AML-193 (cell line): ENCODE results near the gene DRICH1.
"Not testable (repeated sequence)": the region's sequence is repeated elsewhere in the genome, so short reads cannot be mapped to it uniquely, and the experiment has no call there.

ENCODE experiments used
- DNase-seq, 2 experiments: peaks; one replicate each; lab custom pipeline; 2025; lab: John Stamatoyannopoulos, UW

DRICH1 gene

DNA sequence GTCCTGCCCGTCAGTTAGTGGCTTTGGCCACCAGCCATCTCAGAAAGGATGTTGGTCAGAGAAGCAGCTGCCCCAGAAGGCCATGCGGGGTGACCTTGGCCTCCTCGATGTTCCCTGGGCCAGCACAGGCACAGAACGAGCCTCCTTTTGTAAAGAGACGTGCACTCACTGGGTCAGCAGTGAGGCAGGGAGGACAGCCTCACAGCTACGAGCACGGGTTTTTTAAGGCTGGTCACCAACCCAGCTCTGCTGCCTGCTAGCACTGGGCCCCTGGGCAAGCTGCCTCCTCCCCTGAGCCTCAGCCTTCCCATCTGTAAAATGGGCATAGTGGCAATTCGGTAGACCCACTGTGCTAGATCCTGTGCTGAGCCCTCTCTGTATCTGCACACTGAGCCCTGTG, 62.8 kb downstream of the DRICH1 start:
- DNase-seq, result no peak

DNA sequence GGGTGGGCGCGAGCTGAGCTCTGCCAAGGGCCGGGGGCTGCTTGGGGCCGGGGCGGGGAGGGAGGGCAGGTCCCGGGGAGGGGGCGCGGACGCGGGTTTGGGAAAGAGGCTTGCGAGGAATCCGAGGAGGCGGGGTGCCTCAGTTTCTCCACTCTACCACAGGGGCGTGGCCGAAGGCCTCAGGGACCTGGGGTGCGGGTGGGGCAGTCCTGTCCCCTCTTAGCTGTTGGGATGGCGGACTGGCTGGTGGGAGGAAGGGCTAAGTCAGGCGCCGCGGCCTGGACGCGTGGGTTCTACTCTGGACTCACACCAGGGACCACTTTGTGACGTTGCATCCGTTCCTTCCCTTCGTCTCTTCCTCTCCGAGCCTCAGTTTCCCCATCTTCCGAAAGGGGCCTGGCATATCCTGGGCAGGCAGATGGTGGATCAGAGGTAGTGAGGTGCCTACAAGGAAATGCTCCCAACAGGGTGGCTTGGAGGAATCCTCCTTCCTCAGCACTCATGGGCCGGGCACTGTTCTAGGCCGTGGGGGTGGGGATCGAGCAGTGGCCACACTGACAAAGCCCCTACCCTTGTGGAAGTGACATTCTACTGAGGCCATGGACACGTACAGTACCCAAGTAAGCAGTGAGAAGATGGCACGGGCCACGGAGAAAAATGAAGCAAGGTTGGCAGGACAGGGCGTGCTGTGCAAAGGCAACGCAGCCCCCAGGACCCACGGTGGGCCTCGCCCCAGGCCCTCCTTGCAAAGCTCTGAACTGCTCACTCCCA, 65.2 kb downstream of the DRICH1 start:
- no peak for DNase-seq

DNA sequence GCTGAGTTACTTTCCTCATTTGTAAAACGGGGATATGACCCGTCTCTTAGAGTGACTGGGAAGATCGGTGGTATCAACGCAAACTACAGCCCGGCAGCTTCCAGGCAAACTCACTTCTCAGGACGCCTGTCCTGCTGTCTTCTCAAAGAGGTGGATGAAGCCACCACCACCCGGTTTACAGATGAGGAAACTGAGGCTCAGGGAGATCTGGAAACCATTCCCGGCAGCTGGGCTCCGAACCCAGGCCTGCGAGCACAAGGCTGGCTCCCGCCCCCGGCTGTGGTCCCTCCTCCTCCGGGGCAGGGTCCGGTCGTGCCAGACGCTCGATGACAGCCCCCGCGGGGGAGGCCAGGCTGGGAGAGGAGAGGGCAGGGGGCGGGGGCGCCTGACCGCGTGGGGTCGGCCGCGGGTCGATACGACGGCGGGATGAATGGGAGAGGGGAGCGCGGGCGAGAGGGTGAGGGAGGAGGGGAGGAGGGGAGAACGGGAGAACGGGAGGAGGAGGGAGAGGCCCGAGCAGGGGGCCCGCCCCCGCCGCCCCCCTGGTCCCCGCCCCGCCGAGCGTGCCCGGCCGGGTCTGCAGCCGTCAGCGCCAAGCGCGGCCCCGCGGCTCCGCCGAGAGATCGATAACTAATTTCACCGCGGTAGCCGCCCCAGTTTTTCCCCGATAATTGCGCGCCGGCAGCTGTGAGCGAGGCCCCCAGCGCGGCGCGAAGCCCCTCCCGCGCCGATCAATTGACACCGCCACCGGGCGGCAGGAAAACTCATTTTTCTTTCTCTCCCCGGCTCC, 66.0 kb downstream of the DRICH1 start:
- DNase-seq, result no peak

- peak in 1 of 2 experiments; percentile 14 for DNase-seq
Measured at GRCh38 chr22:23565305-23565914, 66.7 kb downstream of the DRICH1 start.

DNA sequence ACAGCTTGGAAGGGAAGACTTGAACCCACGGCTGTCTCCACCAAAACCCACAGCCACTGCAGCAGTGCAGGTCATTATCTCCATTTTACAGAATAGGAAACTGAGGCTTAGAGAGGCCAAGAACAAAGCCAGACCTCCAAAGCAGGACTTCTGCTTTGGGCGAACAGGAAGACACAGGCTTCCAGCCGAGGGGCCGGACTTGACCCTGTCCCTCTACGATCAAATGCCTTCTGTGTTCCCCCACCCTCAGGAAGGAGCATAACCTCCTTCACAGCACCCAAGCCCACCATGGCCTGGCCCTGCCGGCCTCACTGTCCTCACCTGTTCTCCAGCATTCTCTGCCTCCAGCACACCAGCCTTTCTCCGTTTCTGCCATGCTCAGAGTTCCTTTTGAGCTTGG, 67.8 kb downstream of the DRICH1 start:
- DNase-seq, result no peak

DNA sequence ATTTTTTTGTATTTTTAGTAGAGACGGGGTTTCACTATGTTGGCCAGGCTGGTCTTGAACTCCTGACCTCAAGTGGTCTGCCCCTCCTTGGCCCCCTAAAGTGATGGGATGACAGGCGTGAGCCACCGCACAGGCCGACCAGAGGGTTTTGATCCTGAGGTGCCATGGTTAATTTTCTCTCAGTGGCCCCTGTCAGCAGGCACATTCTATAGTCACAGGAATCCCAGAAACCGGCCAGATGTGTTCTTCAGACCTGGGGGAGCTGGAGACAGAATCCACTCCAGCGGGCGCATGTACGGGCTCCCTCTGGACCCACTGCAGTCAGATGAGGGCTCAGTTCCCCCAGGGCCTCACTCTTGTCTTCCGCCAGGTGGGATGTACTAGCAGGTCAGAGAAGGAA, 69.0 kb downstream of the DRICH1 start:
- no peak for DNase-seq

GRCh38 chr22:23562186-23562585, 69.9 kb downstream of the DRICH1 start:
- DNase-seq, result no peak

DNA sequence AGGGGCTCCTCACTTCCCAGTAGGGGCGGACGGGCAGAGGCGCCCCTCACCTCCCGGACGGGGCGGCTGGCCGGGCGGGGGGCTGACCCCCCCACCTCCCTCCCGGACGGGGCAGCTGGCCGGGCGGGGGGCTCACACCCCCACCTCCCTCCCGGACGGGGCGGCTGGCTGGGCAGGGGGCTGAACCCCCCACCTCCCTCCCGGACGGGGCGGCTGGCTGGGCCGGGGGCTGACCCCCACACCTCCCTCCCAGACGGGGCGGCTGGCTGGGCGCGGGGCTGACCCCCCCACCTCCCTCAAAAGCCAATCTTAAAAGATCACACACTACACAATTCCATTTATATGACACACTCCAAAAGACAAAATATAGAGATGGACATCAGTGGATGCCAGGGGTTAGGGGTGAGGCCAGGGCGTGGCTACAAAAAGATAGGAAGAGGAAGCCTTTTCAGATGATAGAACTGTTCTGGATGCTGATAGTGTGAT, 71.1 kb downstream of the DRICH1 start:
- not testable (repeated sequence) for DNase-seq

- not testable (repeated sequence) for DNase-seq
Measured at GRCh38 chr22:23560215-23560614, 71.9 kb downstream of the DRICH1 start.
